ENCODE measurements around the gene ZBTB7C. TPM values are rescaled to one million over a fixed set of nuclear protein-coding genes. Genes with fewer than 3 reads are reported as not detected.
A peak's percentile ranks its signal among the peaks of the same experiment; 100 is the strongest.

Gene ZBTB7C
- total RNA-seq, 1 donor from 2014 or later, result 13.0 TPM

DNA sequence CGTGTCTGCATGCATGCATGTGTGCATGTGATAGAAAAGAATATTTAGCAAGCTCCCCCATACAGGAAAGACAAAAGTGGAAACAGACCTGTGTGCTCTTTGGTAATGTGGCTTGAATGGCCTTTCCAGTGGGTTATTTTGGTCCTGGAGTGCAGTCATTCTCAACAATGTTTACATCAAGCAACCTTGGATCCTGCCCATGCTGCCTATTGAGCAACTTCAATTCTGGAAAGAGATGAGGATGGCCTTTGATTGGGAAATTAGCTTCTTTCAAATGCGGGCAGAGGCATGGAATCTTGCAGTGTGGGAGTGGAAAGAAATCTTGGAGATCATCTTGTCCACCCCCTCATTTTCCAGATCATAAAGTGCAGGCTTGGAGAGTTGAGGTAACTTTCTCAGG is 391.5 kb downstream of the ZBTB7C start:
- peaks cover 26% of the 10 kb centered on the region for H3K27me3 Mint-ChIP-seq
- no peak overlapping the region for H3K4me3 Mint-ChIP-seq
- H3K4me1 Mint-ChIP-seq (ENCODE audit: unreplicated experiment), result peaks cover 3% of the 10 kb centered on the region
- TF ChIP-seq, protein P1, sequence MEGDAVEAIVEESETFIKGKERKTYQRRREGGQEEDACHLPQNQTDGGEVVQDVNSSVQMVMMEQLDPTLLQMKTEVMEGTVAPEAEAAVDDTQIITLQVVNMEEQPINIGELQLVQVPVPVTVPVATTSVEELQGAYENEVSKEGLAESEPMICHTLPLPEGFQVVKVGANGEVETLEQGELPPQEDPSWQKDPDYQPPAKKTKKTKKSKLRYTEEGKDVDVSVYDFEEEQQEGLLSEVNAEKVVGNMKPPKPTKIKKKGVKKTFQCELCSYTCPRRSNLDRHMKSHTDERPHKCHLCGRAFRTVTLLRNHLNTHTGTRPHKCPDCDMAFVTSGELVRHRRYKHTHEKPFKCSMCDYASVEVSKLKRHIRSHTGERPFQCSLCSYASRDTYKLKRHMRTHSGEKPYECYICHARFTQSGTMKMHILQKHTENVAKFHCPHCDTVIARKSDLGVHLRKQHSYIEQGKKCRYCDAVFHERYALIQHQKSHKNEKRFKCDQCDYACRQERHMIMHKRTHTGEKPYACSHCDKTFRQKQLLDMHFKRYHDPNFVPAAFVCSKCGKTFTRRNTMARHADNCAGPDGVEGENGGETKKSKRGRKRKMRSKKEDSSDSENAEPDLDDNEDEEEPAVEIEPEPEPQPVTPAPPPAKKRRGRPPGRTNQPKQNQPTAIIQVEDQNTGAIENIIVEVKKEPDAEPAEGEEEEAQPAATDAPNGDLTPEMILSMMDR (conservative IDR thresholded peaks at IDR 0.05), result no peak
- H3K36me3 Mint-ChIP-seq, result no peaks in the 10 kb centered on the region
- peaks cover 4% of the 10 kb centered on the region for H3K9me3 Mint-ChIP-seq
- no peak overlapping the region for H3K27ac Mint-ChIP-seq
- DNase-seq (ENCODE audit: extremely low spot score, unreplicated experiment), result no peak

DNA sequence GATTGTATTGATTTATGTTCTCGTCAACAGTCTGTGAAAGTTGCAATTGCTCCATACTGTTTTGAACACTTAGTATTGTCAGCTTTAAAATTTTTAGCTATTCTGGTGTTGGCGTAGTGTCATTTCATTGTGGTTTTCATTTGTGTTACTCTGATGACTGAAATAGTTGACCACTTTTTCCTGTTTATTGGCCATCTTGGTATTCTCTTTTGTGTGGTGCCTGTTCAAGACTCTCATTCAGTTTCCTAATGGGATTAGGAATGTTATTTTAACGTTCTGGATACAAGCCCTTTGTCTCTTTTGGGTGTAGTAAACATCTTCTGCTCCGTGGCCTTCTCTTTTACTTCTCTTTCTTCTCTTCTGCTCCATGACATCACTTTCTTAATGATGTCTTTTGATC is 396.0 kb downstream of the ZBTB7C start:
- TF ChIP-seq, protein P1 (conservative IDR thresholded peaks at IDR 0.05), result no peak
- DNase-seq (ENCODE audit: extremely low spot score, unreplicated experiment), result no peak
- Mint-ChIP-seq H3K4me1 (ENCODE audit: unreplicated experiment) (peaks cover 11% of the 10 kb centered on the region), H3K27ac (no peak overlapping the region), H3K4me3 (no peak overlapping the region), H3K9me3 (peaks cover 4% of the 10 kb centered on the region), H3K27me3 (peaks cover 18% of the 10 kb centered on the region), H3K36me3 (no peaks in the 10 kb centered on the region)

DNA sequence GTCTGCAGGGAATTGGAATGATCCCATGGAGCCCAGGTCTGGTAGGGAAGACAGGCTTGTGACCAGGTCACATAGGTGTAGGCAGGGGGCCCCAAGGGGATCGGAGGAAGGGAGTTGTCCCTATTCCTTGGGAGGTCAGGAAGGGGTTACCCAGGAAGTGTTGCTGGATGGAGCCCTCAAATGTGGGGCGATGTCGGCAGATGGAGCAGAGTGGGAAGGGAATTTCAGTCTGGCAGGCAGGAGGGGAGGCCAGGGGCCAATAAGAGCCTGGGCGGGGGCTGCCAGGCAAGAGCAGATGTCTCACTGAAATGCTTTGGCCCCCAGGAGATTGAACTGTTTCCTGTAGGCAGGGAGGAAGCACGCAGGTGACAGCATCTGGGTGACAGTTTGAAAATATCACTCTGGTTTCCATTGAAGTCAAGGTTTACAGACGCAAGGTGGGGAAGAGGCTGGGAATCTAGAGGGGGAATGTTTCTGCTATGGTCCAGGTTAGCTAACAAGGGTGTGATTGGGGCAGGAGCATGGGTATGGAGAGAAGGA is 397.2 kb downstream of the ZBTB7C start:
- H3K9me3 Mint-ChIP-seq, result peaks cover 4% of the 10 kb centered on the region
- no peaks in the 10 kb centered on the region for H3K36me3 Mint-ChIP-seq
- H3K27ac Mint-ChIP-seq, result peak overlapping the region; percentile 0
- H3K4me3 Mint-ChIP-seq, result no peak overlapping the region
- TF ChIP-seq, protein P1 (conservative IDR thresholded peaks at IDR 0.05), result no peak
- H3K27me3 Mint-ChIP-seq, result peaks cover 17% of the 10 kb centered on the region
- no peak for DNase-seq (ENCODE audit: extremely low spot score, unreplicated experiment)
- H3K4me1 Mint-ChIP-seq (ENCODE audit: unreplicated experiment), result peaks cover 11% of the 10 kb centered on the region

DNA sequence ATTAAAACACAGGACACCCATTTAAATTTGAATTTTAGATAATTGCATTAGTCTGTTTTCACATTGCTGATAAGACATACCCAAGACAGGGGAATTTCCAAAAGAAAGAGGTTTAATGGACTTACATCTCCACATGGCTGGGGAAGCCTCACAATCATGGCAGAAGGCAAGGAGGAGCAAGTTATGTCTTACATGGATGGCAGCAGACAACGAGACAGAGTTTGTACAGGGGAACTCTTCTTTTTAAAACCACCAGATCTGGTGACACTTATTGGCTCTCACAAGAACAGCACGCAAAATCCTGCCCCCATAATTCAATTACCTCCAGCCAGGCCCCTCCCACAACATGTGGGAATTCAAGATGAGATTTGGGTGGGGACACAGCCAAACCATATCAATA is 398.9 kb downstream of the ZBTB7C start:
- no peak for DNase-seq (ENCODE audit: extremely low spot score, unreplicated experiment)
- TF ChIP-seq, protein P1 (conservative IDR thresholded peaks at IDR 0.05), result no peak
- Mint-ChIP-seq H3K4me1 (ENCODE audit: unreplicated experiment) (peaks cover 18% of the 10 kb centered on the region), H3K36me3 (no peaks in the 10 kb centered on the region), H3K27me3 (peaks cover 13% of the 10 kb centered on the region), H3K27ac (no peak overlapping the region), H3K4me3 (no peak overlapping the region), H3K9me3 (peaks cover 4% of the 10 kb centered on the region)

DNA sequence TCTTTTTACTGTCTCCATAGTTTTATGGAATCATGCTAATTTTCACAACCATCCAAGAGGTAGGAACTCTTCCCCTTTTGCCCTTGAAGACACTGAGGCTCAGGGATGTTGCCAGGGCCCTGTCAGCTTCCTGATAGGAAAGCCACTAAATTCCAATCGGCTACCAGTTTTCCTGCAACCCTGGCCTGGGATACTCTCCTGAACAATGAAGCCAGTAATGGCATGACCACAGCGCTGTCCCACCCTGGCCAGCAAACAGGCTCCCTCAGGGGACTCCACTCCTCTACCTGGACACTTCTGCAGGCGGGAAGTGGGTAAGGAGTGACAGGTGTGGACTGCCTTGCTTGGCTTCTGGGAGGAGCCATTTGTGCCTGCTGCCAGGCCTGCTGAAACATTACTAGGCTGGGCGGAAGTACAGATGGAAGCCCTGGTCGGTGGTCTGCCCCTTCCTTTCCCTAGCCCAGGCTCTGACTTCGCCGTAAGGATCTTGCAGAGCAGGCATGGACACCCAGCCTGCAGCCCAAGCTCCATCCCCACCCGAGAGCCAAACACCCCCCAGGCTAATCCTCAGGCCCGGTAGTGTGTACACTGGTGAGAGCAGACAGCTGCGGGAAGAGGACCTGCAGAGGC is 400.0 kb downstream of the ZBTB7C start:
- H3K4me1 Mint-ChIP-seq (ENCODE audit: unreplicated experiment), result peaks cover 18% of the 10 kb centered on the region
- H3K27ac Mint-ChIP-seq, result peak overlapping the region; percentile 76
- peak overlapping the region; percentile 87 for H3K4me3 Mint-ChIP-seq
- no peaks in the 10 kb centered on the region for H3K9me3 Mint-ChIP-seq
- no peaks in the 10 kb centered on the region for H3K36me3 Mint-ChIP-seq
- H3K27me3 Mint-ChIP-seq, result peaks cover 13% of the 10 kb centered on the region
- TF ChIP-seq, protein P1 (conservative IDR thresholded peaks at IDR 0.05), result no peak
- no peak for DNase-seq (ENCODE audit: extremely low spot score, unreplicated experiment)

Data from type B pancreatic cell (in vitro differentiated cells).